Measurements from ENCODE around the gene TMEM132A.

TMEM132A gene, protein sequence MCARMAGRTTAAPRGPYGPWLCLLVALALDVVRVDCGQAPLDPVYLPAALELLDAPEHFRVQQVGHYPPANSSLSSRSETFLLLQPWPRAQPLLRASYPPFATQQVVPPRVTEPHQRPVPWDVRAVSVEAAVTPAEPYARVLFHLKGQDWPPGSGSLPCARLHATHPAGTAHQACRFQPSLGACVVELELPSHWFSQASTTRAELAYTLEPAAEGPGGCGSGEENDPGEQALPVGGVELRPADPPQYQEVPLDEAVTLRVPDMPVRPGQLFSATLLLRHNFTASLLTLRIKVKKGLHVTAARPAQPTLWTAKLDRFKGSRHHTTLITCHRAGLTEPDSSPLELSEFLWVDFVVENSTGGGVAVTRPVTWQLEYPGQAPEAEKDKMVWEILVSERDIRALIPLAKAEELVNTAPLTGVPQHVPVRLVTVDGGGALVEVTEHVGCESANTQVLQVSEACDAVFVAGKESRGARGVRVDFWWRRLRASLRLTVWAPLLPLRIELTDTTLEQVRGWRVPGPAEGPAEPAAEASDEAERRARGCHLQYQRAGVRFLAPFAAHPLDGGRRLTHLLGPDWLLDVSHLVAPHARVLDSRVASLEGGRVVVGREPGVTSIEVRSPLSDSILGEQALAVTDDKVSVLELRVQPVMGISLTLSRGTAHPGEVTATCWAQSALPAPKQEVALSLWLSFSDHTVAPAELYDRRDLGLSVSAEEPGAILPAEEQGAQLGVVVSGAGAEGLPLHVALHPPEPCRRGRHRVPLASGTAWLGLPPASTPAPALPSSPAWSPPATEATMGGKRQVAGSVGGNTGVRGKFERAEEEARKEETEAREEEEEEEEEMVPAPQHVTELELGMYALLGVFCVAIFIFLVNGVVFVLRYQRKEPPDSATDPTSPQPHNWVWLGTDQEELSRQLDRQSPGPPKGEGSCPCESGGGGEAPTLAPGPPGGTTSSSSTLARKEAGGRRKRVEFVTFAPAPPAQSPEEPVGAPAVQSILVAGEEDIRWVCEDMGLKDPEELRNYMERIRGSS

DNA sequence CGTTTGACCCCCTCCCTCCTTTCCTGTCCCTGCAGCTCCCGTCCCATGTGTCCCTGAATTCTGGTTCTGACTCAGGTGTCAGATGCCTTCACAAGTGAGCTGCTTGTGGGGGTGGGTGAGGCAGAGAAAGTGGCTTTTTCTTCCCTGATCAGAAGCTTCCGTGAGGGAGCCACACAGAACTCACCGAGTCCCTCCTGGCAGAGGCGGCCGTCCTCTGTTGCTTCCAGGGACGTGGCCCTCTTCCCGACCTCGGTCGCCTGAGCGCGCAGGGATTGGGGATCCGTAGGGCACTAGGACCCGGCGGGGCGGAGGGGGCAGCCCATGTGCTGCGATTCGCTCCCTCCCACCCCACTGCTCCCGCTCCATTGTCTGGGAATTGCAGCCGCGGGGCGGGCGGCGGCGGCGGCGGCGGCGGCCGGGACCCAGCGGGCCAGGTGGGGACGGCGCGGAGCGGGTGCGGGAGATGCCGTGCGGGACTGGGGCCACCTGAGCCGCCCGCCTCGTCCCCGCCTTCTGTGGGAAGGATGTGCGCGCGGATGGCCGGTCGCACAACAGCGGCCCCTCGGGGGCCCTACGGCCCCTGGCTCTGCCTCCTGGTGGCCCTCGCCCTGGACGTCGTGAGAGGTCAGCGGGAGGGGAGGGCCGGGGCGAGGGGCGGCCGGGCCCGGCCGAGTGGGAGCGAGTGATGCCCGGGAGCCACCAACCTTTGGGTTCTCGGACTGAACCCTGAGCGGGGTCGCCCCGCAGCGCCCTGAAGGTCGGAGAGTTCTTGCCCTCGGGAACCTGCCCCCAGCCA, at the start of gene TMEM132A:
Gene TMEM132A (plus strand): TSS at position 351 of the 796 bp plus-strand sequence. CDS start 174 bp downstream, at position 525.
- H3K27me3 ChIP-seq (replicated peaks; ENCODE audit: insufficient read depth, low read length) = peaks cover 22% of the 10 kb centered on the region
- peaks cover 15% of the 10 kb centered on the region for H3K79me2 ChIP-seq (ENCODE audit: low read length)
- H4K20me1 ChIP-seq (ENCODE audit: insufficient read depth, low read length) = peaks cover 15% of the 10 kb centered on the region
- no peak within 1 kb of the TSS for H3K27ac ChIP-seq (ENCODE audit: low read length)
- peaks cover 13% of the 10 kb centered on the region; the same call in 1 of the 2 replicates for H3F3A ChIP-seq (ENCODE audit: insufficient read depth, low read length)
- H3K4me3 ChIP-seq (ENCODE audit: low read length) = peak within 1 kb of the TSS; percentile 46
- H2AFZ ChIP-seq (ENCODE audit: low read length) = no peak within 1 kb of the TSS
- H3K9me3 ChIP-seq (replicated peaks; ENCODE audit: insufficient read depth, low read length) = no peaks in the 10 kb centered on the region
- H3K4me1 ChIP-seq (ENCODE audit: low read length) = no peaks in the 10 kb centered on the region
- no peak for DNase-seq
- H3K9me2 ChIP-seq (replicated peaks; ENCODE audit: insufficient read depth, low read length) = no peaks in the 10 kb centered on the region
- no peak within 1 kb of the TSS for H3K9ac ChIP-seq (ENCODE audit: low read length)
- H3K36me3 ChIP-seq (replicated peaks; ENCODE audit: insufficient read depth, low read length) = peaks cover 11% of the 10 kb centered on the region
- peak within 1 kb of the TSS; percentile 51 for H3K4me2 ChIP-seq (ENCODE audit: low read depth, low read length)
- TF ChIP-seq EZH2phosphoT487 (IDR thresholded peaks at IDR 0.05; ENCODE audit: low read length) (no peak), EZH2 (optimal IDR thresholded peaks at IDR 0.05; ENCODE audit: low read depth, low read length) (no peak)
- TF ChIP-seq, protein P1, sequence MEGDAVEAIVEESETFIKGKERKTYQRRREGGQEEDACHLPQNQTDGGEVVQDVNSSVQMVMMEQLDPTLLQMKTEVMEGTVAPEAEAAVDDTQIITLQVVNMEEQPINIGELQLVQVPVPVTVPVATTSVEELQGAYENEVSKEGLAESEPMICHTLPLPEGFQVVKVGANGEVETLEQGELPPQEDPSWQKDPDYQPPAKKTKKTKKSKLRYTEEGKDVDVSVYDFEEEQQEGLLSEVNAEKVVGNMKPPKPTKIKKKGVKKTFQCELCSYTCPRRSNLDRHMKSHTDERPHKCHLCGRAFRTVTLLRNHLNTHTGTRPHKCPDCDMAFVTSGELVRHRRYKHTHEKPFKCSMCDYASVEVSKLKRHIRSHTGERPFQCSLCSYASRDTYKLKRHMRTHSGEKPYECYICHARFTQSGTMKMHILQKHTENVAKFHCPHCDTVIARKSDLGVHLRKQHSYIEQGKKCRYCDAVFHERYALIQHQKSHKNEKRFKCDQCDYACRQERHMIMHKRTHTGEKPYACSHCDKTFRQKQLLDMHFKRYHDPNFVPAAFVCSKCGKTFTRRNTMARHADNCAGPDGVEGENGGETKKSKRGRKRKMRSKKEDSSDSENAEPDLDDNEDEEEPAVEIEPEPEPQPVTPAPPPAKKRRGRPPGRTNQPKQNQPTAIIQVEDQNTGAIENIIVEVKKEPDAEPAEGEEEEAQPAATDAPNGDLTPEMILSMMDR (IDR thresholded peaks at IDR 0.05; ENCODE audit: low read length) = no peak

DNA sequence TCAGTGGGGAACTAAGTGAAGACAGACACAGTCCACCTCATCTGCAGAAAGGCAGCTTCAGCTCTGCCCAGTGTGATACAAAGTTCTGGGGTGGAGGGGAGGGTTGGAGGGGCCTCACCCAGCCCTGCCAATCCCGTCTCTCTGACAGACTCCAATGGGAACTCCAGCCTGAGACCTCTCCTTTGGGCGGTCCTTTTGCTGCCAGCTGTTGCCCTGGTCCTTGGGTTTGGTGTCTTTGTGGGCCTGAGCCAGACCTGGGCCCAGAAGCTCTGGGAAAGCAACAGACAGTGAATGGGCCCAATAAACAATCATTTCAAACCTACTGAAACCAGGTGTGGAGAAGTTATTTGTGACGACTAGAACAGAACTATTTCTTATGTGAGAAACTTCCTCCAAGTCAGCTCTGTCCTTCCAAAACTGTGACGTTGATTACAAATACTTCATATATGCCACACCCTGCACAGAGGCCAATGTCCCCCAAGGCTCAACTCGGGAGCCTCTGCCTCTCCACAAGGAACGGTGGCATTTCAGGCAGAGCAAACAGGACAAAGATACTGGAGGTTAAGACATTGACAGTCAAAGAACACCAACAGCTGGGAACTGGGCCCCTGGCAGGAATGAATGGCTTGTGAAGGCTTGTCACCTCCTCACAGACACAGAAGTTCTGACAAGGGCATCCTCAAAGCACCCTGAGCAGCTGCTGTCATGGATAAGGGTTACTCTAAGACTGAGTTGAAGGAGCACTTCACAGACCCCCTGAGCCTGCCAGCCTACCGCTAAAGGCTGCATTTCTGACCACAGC, 48.7 kb upstream of the TMEM132A start:
- Histone ChIP-seq H3K4me1 (ENCODE audit: low read length) (peaks cover 30% of the 10 kb centered on the region), H3K27ac (ENCODE audit: low read length) (no peak overlapping the region)

More for the DNA sequence above, 48.7 kb upstream of the TMEM132A start:
- Histone ChIP-seq H3K9ac (ENCODE audit: low read length) (no peak overlapping the region), H3F3A (ENCODE audit: insufficient read depth, low read length) (peaks cover 8% of the 10 kb centered on the region), H3K79me2 (ENCODE audit: low read length) (no peaks in the 10 kb centered on the region), H3K27me3 (replicated peaks; ENCODE audit: insufficient read depth, low read length) (no peaks in the 10 kb centered on the region), H3K9me3 (replicated peaks; ENCODE audit: insufficient read depth, low read length) (no peaks in the 10 kb centered on the region), H2AFZ (ENCODE audit: low read length) (no peak overlapping the region), H3K9me2 (replicated peaks; ENCODE audit: insufficient read depth, low read length) (no peaks in the 10 kb centered on the region), H3K36me3 (replicated peaks; ENCODE audit: insufficient read depth, low read length) (no peaks in the 10 kb centered on the region), H3K4me2 (ENCODE audit: low read depth, low read length) (no peak overlapping the region), H3K4me3 (ENCODE audit: low read length) (no peak overlapping the region), H4K20me1 (ENCODE audit: insufficient read depth, low read length) (no peaks in the 10 kb centered on the region)
- TF ChIP-seq EZH2 (optimal IDR thresholded peaks at IDR 0.05; ENCODE audit: low read depth, low read length) (no peak), EZH2phosphoT487 (IDR thresholded peaks at IDR 0.05; ENCODE audit: low read length) (no peak)
- TF ChIP-seq, protein P1 (IDR thresholded peaks at IDR 0.05; ENCODE audit: low read length) = no peak
- DNase-seq = no peak
